Stimulated activated CD4-positive, alpha-beta T cell treated with anti-CD3 and anti-CD28 coated beads, Interleukin-1b, Interleukin-23, amount 100 ng/mL, for 48 hours (primary cell): ENCODE results near the gene APOM.
A peak's percentile ranks its signal among the peaks of the same experiment; 100 is the strongest.

Source experiments
- DNase-seq: peaks from one replicate; pipeline ENCODE4 v3.0.0-alpha.2; 2020

Gene APOM

DNA sequence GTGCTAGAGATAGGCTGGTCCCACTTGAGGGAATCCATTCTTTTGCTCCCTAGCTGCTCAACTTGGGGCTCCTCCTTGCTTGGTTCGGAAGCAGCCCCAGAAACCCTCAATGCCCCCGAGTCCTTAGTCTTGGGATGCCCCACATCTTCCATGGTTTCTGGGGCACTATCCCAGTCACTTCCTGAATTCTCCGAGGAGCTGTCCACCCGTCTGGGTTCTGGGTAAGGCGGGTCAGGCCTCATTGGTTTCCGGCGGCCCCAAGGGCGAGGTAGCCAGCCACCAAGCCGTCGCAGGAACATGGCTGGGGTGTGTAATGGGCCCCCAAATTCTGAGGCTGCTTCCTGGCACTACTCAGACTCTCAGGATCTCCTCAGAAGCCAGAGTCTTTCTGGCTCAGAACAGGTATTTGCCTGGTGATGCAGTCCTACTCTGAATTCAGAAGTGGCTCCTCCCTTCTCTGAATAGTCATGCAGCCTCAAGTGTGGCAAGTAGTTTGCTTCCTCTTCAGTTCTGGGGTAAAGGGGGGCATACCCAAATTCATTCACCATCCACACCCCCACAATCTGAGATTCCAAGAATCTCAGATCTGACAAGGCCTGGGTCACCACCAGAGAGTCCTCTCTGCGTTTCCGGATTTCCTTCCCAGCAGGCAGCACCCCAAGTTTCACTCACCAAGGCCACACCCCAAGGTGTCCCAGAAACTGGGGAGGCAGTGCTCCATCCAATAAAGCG is 4.1 kb downstream of the APOM start:
- no peak for DNase-seq

DNA sequence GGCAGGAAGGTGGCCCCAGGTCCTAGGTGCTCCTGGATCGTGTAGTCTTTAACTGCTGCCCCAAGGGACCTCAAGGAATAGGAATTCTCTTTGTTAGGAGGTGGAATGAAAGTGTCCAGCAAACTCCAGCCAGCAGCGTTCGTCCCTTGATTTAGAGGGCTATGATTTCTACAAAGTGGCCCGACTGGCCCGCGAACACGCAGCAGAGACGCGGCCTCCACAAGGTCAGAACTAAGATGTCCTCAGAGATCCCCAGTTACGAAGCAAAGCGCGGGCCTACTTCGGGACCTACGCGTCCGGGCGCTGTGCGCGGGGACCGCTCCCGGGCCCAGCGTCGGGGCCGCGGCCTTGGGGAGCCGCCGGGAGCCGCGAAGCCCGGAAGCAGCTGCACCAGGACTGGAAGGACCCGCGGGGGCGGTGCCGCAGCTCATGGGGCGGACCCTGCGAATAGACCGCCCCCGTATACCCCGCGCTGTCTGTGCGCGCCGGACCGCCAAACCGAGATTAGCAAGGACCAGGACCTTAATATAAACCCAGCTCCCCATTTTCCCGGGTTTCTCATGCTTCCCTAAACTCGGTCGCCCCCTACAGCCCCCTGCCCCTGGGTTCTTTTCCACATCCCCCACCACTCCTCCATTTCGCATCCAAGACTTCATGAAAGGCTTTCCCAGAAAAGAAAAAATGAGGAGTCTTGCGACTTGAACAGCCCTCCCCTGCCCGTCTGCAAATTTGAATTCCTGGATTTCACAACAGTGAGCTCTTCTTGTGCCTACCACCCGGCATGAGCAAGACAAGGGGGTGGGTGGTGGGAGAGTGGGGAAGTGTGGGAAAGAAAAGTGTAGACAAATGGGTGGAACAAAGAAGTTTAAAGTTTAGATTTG is 4.9 kb downstream of the APOM start, which contains the start of gene C6orf47:
Gene C6orf47, minus strand, starts transcription at position 398 of the 881 bp plus-strand sequence. CDS start 831 bp downstream, outside the sequence.
- peak; percentile 77 for DNase-seq

DNA sequence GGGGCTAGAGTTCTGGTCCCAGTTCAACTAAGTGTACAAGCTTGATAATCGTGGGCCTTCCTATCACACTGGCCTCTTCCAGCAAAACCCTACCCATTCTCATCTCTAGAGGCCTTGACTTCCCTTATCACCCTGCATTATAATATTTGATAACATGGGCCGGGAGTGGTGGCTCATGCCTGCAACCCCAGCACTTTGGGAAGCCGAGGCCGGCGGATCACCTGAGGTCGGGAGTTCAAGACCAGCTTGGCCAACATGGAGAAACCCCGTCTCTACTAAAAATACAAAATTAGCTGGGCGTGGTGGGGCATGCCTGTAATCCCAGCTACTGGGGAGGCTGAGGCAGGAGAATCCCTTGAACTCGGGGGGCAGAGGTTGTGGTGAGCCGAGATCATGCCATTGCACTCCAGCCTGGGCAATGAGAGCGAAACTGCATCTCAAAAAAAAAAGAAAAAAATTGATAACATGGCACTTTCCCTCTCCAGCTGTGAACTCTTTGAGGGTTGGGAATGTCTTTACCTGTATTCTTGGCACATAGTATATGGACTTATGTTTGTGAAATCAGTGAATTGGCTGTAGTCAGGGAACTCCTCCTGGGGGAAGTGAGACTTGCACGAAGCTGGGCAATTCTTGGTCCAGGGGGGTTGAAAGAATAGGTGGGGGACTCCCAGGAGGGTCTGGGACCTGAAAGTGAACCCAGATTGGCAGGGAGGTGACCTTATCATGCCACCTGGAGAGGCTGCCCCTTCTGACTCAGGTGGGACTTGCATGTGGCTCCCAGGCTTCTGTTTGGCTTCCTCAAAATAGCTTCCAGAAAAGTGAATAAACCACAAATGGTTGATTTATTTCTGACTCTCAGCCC is 5.8 kb downstream of the APOM start:
- DNase-seq = no peak

DNA sequence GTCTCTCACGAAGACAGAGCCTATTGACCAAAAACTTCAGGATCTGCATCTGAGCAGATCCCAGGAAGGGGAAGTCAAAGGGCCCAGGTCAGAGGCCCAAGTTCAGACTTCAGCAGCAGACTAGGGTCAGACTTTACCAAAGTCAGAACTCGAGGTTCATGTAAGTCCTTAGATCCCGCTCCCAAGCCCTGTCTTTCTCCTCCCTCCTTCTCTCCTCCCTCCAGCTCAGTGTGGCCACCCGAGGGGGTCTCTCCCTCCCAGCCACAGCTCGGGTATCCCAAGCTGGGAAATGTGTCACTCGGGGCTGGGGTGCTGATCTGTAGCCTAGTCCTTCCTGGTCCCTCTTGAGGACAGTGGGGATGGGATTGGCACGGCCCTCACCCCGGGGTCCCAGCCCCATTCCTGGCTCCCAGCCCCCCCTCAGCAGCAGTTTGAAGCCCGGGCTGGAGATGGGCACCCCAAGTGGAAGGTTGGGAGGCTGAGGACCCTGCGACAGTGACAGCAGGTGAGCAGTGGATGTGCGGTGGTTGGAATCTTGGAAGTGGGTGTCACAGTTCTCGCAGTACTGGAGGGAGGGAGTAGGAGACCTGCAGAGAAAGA is 6.5 kb downstream of the APOM start:
- no peak for DNase-seq

DNA sequence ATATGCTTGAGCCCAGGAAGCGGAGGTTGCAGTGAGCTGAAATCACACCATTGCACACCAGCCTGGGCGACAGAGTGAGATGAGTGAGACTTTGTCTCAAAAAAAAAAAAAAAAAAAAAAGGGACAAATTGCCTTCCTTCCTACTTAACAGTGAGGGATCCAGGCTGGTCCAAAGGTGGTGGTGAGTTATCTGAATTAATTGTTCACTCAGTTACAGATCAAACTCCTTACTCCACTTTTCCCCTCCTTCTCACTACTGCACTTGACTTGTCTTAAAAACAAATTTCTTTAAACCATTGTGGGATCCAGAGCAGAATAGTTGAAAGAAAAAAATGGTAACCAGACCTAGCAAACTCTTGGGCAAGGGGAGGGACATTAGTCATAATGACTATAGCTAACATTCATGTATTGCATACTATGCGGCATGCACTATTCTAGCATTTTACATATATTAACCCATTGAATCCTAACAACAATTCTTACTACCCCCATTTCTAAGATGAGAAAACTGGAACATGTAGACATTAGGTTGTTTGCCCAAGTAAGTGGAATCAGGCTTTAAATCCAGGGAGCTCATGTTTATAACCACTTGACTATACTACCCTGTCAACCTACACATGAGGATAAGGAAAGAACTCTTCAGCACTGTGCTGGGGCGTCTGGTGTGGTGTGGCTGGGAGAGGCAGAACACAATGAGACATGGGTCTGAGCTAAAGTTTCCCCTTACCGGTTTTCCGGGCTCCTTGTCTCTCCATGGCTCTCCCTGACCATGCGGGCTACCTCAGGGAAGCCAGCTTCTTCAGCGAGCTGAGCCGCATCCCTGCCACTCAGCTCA is 7.6 kb downstream of the APOM start:
- no peak for DNase-seq

DNA sequence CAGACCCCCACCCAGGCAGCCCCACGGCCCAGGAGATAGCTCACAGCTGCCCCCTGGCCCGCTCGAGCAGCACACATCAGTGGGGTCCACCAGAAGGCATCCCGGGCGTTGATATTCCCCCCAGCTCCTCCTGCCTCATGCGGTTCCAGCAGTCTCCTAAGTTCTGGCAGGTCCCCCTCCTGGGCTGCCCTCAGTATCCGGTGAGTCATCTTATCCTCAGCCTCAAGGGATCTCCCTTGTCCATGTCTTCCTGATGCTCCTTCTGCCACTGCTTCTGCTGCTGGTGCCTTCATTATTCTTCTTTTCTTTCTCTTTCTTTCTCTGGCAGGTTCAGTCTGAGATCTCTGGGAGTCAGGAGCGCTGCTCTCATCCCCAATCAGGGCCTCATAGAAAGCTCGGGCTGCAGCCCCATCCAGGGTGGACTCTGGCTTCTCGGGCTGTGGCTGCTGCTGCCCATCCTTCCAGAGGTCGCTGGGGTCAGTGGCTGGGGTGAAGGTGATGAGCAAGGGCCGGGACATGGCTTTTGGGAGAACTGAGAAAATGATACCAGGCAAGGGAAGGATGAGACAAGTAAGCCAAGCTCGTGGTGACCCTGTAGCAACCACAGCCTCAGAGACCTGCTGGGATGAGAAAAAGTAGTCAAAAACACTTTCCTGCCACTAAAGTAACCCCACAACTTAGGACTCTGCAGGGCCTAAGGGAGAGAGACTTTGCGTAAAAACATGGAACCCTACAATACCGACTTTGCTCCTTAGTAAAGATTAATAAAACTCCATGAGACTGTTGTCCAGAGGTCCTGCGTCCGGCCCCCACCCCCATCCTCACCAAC is 8.5 kb downstream of the APOM start:
- DNase-seq = no peak

DNA sequence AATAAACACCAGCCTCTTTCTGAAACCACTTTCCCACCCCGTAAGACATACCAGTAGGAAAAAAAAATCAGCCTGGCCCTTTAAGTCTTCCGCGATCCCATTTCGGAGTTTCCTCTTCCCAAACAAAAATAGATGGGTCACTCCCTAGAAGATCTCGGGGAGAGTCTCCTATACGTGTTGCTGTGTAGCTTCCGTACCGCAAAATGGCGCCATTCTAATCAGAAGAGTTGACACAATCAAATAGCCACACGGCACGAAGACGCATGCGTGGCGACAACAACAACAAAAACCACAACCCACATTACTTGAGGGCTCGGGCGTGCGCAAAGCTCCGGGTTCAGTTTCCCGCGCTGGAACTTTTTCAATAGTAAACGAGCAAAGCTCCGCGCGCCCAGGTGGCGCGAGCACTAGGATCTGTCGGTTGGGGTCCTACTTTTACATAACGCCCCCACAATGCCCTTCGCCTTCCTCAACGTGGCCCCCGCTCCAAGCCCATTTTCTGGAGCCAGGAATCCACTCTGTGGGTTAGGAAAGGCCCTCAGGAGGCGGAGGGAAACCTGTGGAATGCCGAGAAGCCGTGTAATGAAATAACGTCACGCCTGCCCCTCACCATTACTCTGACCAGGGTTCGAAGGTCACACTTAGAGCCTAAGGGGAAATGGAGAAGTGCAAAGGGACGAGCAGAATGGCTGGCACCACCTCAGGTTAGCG is 9.3 kb downstream of the APOM start, which contains the start of gene GPANK1:
Gene GPANK1, minus strand, starts transcription at position 208 of the 711 bp plus-strand sequence. CDS start 519 bp downstream, outside the sequence.
- peak; percentile 92 for DNase-seq

DNA sequence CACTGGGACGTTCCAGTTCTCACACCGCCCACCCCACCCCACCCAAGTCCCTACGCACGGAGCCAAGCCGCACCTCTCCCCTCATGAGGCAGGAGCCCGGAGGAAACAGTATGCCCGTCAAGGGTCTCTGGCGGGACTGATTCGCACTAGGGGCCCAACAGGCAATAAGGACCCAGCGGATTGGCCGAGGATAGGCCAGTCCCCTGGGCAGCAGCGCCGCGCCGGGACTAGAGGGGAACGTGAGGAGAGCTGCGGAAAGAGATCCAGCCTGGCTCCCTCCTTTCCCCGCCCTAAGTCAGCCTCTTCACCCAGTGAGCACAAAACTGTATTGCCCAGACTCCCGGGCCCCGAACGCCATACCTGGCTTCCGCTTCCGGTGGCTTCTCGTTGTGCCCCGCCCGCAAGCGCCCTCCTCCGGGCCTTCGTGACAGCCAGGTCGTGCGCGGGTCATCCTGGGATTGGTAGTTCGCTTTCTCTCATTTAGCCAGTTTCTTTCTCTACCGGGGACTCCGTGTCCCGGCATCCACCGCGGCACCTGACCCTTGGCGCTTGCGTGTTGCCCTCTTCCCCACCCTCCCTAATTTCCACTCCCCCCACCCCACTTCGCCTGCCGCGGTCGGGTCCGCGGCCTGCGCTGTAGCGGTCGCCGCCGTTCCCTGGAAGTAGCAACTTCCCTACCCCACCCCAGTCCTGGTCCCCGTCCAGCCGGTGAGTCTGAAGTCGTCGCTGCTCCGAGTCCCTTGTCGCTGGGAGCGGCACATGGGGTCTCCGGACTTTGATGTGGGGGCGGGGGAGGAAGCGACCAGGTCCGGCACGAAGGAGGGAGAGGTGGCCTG is 10.0 kb downstream of the APOM start, which contains the start of gene CSNK2B:
Gene CSNK2B, plus strand, starts transcription at position 580 of the 836 bp plus-strand sequence. CDS start 752 bp downstream, outside the sequence.
- DNase-seq = peak; percentile 99

DNA sequence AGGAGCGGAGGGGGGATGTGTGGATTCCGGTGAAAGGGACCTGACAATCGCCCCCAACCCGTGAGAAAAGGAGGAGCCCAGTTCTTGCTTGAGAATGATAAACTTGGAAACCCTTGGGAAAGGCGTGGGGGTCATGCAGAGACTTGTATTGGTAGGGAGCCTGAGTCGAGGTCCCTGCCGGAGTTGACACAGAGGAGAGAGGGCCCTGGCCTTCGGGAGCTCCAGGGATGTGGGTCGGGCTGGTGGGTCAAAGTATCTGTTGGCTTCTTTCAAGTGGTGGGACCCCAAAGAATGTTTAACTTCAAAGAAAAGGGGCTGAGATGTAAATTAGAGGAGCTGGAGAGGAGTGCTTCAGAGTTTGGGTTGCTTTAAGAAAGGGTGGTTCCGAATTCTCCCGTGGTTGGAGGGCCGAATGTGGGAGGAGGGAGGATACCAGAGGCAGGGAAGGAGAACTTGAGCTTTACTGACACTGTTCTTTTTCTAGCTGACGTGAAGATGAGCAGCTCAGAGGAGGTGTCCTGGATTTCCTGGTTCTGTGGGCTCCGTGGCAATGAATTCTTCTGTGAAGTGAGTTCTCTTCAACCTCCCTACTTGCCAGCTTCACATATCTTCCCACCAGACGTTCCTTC is 10.8 kb downstream of the APOM start:
- no peak for DNase-seq

DNA sequence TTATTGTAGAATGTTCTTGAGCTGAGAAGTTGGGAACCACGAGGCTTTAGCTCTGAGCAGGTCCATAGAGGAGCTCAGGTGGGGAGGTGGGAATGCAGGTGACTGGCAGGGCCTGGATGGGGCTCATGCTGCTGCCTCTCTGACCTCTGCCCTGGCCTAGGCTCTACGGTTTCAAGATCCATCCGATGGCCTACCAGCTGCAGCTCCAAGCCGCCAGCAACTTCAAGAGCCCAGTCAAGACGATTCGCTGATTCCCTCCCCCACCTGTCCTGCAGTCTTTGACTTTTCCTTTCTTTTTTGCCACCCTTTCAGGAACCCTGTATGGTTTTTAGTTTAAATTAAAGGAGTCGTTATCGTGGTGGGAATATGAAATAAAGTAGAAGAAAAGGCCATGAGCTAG is 14.0 kb downstream of the APOM start, which contains the start of gene LY6G5B:
Gene LY6G5B, plus strand, starts transcription at position 301 of the 400 bp plus-strand sequence. CDS start 975 bp downstream, outside the sequence.
- no peak for DNase-seq

DNA sequence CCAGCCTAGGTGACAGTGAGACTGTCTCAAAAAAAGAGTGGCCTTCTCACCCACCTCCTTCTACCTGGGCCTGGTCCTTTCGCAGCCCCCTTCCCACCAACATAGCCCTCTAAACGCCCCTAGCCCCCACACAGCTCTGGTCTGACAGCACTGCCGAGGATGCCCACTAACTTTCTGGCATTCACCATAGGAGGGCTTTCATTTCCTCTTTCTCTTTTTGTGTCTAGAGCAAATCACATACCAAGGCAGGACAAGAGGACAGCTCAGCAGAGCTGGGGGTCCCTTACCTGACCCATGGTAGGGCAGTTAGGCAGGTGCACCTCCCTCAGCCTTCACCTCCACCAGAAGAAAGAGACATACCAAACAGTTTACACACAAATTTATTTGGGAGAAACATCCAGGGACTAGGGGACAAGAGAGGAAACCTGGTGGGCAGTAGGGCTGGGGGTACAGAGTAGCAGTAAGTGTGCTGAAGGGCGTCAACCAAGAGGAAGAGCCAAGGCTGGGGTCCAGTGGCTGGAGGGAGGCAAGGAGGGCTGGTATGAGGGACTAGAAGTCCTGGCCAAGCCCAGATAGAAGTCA is 20.7 kb downstream of the APOM start:
- DNase-seq = no peak

DNA sequence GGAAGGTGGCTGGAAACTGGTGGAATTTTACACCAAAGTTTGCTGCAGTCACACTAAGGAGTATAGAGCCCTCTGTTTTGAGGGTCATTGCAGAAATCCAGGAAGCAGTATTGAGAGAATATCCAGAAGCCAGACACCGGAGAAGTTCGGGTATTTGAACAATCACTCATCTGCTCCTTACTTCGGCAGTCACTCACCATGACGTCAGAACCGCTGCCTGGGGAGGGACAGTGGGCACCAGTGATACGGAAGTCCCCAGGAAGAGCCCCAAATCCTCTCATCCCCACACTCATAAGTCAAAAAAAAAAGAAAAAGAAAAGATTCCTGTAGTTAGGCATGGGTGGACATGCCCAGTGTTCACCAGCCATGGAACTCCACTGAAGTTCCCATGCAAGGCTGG is 21.2 kb downstream of the APOM start:
- no peak for DNase-seq

DNA sequence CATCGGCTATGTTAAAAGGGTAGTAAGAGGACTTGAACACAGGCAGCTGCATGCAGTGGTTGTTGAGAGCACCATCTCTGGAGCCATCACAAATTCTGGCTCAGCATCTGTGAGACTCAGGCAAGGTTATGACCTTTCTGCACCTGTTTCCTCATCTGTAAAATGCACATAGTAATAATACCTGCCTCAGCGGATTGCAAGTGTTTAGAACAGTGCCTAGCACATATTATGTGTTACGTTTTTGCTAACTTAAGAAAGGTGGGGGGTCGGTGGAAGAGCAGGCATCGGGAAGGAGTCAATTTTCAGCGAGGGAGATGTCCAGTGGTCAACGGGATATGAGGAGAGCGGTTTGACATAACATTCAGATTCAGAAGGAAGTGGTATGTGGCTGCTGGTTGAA is 22.3 kb downstream of the APOM start:
- no peak for DNase-seq

DNA sequence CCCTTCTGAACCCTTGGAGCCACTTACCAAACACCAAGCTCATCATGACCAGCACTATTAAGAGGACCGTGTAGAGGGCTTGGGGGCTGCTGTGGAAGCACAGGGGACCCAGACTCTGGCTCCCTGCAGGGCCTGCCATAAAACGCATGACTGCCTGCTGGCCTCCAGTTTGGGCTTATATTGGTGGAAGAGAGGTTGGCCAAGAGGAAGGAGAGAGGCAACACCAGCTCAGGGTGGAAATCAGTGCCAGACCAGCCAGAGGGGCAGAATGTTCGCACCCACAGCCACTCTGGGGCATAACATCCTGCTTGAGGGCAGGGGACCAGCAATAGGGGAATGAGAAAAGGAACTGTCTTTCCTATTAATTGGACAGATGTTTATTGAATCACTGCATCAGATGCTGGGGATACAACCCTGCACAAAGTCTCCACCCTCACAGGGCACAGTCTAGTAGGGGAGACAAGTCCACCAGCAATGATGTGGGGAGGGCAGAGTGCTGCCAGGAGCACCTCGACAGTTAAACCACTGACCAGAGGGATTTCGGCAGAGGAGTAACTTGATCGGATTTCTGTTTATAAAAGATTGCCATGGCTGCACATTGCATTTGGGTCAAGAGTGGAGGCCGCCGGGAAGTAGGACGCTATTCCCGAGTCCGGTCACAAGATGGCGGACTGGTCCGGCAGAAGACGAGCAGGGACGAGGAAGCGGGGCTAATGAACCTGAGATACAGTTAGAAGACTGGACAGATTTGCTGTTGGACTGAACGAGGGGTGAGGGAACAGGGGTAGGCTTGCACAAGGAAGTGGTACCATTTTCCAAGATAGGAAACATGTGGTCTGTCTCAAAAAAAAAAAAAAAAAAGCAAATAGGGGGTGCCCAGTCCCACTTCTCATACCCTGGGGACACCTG is 24.8 kb downstream of the APOM start, which contains the start of gene LY6G5C:
Gene LY6G5C, minus strand, starts transcription at position 842 of the 909 bp plus-strand sequence. Its CDS starts 694 bp downstream, at position 148.
- peak; percentile 65 for DNase-seq

DNA sequence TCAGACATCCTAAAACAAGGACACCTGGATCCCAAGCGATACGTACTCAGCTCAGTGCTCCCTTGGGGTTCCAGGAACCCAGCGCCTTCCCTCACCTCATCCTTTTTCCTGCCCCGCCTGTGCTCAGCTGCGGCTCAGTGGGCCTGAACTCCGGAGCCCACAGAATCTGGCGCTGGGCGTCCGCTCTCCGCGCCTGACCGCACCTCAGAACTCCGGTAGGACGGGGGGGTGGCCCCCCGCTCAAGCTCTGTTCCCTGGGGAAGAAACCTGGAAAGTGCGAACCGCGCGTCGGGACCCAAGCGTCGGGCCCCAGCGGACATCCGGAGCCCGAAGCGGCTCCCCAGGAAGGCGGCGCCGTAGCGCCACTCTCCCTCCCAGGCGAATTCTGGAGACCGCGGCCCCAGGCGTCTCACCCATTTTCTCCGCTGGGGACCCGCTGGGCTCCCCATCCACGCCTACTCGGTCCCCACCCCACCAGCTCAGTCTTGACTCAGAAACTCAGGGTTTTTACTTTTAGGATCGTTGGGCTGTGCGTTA is 25.5 kb downstream of the APOM start:
- DNase-seq = peak; percentile 37

DNA sequence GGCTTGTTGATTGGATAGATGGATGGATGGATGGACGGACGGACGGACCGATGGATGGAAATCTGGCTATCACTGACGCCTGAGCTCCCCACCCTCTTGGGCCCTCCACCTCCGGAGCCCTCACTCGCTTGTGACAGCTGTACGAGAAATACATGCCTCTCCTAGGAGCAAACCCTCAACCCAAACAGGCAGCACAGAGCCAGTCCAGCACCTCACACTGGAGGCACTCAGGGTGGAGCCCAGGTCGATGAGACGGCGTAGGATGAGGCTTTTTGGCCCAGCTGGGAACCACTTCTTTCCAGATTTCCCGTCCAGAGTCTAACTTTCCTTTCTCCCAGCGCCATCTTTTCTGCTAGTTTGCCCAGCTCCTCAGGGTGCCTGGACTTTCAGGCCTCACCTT is 27.9 kb downstream of the APOM start:
- DNase-seq = no peak
